Type B pancreatic cell (in vitro differentiated cells): ENCODE measurements around the gene SV2B. TPM values are rescaled to one million over a fixed set of nuclear protein-coding genes. Genes with fewer than 3 reads are reported as not detected.

ENCODE experiments used
- DNase-seq: peaks from one replicate; pipeline ENCODE4 v3.0.0; 2021; ENCODE audit warnings: mixed read lengths; ENCODE audit not compliant: unreplicated experiment; ENCODE audit errors: extremely low spot score
- H3K27ac Mint-ChIP-seq: 2 replicates; pipeline ENCODE4 v1.8.0; 2021; ENCODE audit warnings: mild to moderate bottlenecking, mixed read lengths
- H3K27me3 Mint-ChIP-seq: 2 replicates; pipeline ENCODE4 v1.8.0; 2021; ENCODE audit warnings: mixed read lengths
- H3K36me3 Mint-ChIP-seq: 2 replicates; pipeline ENCODE4 v1.8.0; 2021; ENCODE audit warnings: mixed read lengths
- H3K4me1 Mint-ChIP-seq: one replicate; pipeline ENCODE4 v1.8.0; 2021; ENCODE audit warnings: mixed read lengths; ENCODE audit not compliant: unreplicated experiment
- H3K4me3 Mint-ChIP-seq: 2 replicates; pipeline ENCODE4 v1.8.0; 2021; ENCODE audit warnings: mild to moderate bottlenecking, mixed read lengths
- H3K9me3 Mint-ChIP-seq: 2 replicates; pipeline ENCODE4 v1.8.0; 2021; ENCODE audit warnings: mixed read lengths
- total RNA-seq: library from RNA; stranded (reverse); gene quantifications from 2 replicates; pipeline ENCODE4 v1.2.1, GENCODE V29; 2021; ENCODE audit warnings: low replicate concordance
- TF ChIP-seq, protein P1 (sequence below): fragments of 200-600 bp; sonication (generic); conservative IDR thresholded peaks from 2 replicates; pipeline ENCODE4 v1.5.0; 2021; ENCODE audit warnings: antibody characterized with exemption, mild to moderate bottlenecking

SV2B gene
- total RNA-seq, 1 donor from 2014 or later = 1.7 TPM

DNA sequence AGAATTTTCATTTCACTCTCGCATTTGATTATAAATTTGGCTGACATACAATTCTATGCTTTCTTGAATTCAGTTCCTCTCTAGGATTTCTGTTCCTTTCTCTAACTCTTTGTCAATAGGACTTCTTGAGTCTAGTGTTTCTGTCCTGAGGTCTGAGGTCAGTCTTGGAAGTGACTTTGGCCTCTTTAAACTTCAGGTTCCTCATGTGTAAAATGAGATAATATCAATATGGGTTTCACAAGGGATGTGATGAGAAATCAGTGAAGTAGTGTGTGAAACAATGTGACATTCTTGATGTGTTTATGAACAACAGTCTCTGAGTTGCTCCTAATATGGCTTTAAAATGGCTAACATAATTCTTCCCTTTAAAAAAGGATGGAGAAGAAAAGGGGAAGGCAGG lies 92.2 kb downstream of the SV2B start:
- Mint-ChIP-seq H3K4me1 (peaks cover 4% of the 10 kb centered on the region), H3K27ac (no peak overlapping the region), H3K36me3 (no peaks in the 10 kb centered on the region), H3K27me3 (peaks cover 19% of the 10 kb centered on the region), H3K9me3 (no peaks in the 10 kb centered on the region), H3K4me3 (no peak overlapping the region)
- no peak for DNase-seq
- TF ChIP-seq, protein P1, sequence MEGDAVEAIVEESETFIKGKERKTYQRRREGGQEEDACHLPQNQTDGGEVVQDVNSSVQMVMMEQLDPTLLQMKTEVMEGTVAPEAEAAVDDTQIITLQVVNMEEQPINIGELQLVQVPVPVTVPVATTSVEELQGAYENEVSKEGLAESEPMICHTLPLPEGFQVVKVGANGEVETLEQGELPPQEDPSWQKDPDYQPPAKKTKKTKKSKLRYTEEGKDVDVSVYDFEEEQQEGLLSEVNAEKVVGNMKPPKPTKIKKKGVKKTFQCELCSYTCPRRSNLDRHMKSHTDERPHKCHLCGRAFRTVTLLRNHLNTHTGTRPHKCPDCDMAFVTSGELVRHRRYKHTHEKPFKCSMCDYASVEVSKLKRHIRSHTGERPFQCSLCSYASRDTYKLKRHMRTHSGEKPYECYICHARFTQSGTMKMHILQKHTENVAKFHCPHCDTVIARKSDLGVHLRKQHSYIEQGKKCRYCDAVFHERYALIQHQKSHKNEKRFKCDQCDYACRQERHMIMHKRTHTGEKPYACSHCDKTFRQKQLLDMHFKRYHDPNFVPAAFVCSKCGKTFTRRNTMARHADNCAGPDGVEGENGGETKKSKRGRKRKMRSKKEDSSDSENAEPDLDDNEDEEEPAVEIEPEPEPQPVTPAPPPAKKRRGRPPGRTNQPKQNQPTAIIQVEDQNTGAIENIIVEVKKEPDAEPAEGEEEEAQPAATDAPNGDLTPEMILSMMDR = no peak

DNA sequence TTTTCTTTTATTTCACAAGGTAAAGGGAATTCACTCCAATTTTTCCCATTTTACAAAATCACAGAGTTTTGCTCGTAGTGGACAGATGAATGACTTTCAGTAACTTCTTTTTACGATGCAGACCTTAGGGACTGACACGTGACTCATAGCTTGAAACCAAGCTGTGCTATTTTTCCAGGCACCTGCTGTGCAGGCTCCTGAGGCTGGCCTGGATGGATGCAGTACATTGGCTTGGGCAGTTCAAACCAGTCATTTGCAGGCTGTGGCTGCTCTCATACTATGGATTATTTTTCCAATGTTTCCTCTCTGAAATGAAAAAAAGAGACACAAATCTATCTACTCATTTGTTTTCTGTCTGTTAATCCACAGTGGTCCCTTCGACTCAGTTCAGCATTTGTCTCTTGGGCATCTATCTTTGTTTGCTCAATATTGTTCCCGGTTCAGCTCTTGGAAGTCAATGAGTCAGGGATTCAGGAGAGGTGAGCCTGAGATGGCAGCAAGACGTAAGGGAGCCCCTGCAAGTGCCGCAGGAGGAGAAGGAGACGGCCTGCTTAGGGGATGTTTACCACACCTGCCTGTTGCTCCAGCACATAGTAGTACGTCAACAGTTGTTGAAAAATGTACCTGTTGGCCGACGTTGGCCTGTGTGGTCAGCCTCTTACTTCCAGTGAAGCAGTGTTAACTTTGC lies 92.8 kb downstream of the SV2B start:
- H3K4me1 Mint-ChIP-seq = peaks cover 4% of the 10 kb centered on the region
- no peaks in the 10 kb centered on the region for H3K36me3 Mint-ChIP-seq
- H3K4me3 Mint-ChIP-seq = no peak overlapping the region
- DNase-seq = no peak
- H3K27ac Mint-ChIP-seq = no peak overlapping the region
- peaks cover 19% of the 10 kb centered on the region for H3K27me3 Mint-ChIP-seq
- no peaks in the 10 kb centered on the region for H3K9me3 Mint-ChIP-seq
- TF ChIP-seq, protein P1 = no peak

DNA sequence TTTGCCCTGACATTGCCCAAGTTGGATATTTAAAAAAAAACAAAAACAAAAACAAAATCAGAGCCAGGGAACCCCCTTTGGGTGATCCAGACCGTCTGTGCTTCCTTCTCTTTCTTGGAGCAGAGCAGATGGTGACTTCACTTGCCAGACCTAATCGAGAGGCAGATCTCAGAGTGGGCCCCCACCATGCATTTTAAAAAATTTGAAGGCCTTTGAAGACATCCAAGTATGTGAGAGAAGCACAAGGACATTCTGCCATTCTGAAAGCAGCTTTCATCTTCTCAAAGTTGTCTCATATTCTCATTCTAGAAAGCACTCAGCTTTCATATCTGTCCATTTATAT lies 93.3 kb downstream of the SV2B start:
- Mint-ChIP-seq H3K27me3 (peaks cover 19% of the 10 kb centered on the region), H3K4me3 (no peak overlapping the region), H3K4me1 (peaks cover 4% of the 10 kb centered on the region), H3K27ac (no peak overlapping the region), H3K36me3 (no peaks in the 10 kb centered on the region), H3K9me3 (no peaks in the 10 kb centered on the region)
- no peak for DNase-seq
- TF ChIP-seq, protein P1 = no peak

DNA sequence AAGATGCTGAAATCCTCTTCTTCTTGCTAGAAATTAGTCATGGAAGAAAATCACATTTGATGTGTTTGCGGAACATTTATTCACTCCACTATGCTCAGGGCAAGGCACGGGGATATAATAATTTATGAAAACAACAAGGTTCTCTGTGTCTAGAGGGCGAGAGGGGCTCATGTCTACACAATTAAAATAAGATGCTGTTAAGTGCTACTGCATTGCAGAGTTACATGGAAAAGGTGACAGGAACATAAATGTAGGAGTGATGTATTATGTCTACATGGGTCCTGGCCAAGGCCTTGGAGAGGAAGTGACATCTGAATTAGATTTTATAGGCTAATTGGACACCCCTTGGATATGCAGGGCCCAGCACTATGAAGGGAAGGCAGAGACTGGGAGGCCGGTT lies 96.1 kb downstream of the SV2B start:
- Mint-ChIP-seq H3K9me3 (no peaks in the 10 kb centered on the region), H3K27ac (no peak overlapping the region), H3K4me3 (no peak overlapping the region)

DNA sequence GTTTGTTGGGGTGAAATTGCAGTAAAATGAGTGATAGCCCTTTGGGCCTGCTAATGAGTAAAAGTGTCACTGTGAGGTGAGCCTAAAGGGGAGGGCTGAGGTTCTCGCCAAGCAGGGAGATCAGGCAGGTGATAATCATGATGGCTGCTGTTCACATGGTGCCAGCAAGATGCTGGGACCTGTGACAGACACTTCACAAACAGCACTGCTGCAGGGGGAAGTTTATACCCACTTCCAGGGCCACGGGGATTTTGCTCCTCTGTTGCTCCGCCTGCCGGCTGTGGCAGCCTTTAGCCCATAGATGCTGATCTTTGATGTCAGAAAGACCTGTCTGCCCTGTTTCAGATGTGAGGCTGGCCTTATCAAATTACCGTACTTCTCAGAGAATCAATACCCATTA lies 96.7 kb downstream of the SV2B start:
- H3K9me3 Mint-ChIP-seq = no peaks in the 10 kb centered on the region
- H3K36me3 Mint-ChIP-seq = no peaks in the 10 kb centered on the region
- peaks cover 4% of the 10 kb centered on the region for H3K4me1 Mint-ChIP-seq

More for the DNA sequence above, 96.1 kb downstream of the SV2B start:
- no peak for DNase-seq
- Mint-ChIP-seq H3K4me1 (peaks cover 4% of the 10 kb centered on the region), H3K27me3 (peaks cover 16% of the 10 kb centered on the region), H3K36me3 (no peaks in the 10 kb centered on the region)
- TF ChIP-seq, protein P1 = no peak

More for the DNA sequence above, 96.7 kb downstream of the SV2B start:
- TF ChIP-seq, protein P1 = no peak
- no peak overlapping the region for H3K27ac Mint-ChIP-seq
- no peak overlapping the region for H3K4me3 Mint-ChIP-seq
- peaks cover 16% of the 10 kb centered on the region for H3K27me3 Mint-ChIP-seq
- DNase-seq = no peak
